ENCODE data around the gene GGCX. TPM values are rescaled to one million over a fixed set of nuclear protein-coding genes. Genes with fewer than 3 reads are reported as not detected.

GGCX gene
- total and polyA plus RNA-seq, 9 of the 15 experiments (the other 6 are each of a cell fraction or from before 2014, with no cell fraction given) = 14.4 to 47.1 (median 28.1) TPM

- TF ChIP-seq, protein P1, sequence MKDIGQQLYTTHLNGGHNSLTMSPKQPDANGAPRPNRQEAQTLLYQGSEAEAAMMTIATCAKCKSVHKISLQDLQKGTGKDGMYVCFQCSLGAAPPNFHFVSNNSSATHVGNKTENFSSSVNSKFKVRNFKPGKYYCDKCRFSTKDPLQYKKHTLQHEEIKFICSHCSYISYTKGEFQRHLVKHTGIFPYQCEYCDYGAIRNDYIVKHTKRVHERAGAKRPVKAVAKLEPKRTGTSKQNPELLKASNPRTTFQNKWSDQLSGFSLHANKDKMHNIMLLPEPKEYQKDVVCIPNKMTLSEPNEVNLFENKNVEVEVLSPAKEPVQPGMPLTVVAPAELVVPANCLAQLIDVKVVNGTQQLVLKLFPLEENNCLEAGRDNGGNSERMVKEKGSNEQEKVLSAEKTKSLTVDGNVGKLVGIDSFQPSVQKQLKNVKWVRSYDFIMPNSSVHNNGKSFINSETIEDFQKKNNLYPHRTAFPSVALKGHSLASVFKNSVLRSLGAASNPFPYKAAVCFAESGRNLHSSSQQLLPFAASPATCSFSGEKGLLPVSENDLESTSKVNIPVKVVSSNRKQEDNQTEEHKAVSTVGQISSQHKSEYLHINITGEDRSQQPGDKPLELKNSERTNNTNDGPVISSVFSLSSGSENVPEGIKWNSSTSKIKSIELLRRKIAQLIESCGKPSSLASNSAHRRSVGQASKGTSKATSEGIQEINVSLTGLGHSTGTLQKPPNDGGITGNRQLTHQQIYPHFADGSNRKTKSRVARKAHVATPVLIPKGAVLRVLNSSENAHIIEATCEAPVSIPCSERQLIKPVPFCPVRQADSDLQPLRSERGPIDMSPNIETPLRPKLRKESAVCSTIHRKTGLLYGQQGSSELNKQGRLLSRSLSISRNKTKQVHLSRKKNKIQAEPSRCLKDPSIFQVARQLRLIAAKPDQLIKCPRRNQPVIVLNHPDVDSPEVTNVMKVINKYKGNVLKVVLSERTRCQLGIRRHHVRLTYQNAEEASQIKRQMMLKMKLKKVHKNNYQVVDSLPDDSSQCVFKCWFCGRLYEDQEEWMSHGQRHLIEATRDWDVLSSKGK (CRISPR knock-in tag; IDR thresholded peaks at IDR 0.05) = no peak
- TF ChIP-seq RUNX1 (IDR thresholded peaks at IDR 0.05; ENCODE audit: low read depth) = no peak
- no peak for TF ChIP-seq ZNF23 (CRISPR knock-in tag; IDR thresholded peaks at IDR 0.05)
- TF ChIP-seq SMARCA4 (IDR thresholded peaks at IDR 0.05) = no peak
- no peak for TF ChIP-seq DACH1 (IDR thresholded peaks at IDR 0.05; ENCODE audit: partially characterized antibody)
These were observed 35.3 kb upstream of the GGCX start (continued) for GRCh38 chr2:85596486-85597143.

DNA sequence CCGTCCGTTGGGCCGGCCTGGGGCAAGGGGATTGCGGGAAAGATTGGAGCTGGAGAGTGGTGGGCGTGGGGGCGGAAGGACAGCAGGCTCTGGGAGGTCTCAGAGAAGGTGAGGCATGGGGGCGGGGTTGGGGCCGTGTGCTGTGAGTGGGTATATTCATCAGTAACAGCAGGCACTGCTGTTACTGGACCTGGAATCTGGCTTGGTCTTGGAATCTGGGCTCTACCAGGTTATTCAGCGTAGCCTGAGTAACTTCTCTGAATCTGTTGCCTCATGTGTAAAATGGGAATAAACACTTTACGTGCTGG lies 34.7 kb upstream of the GGCX start:
- Histone ChIP-seq H3K9me3 (replicated peaks; ENCODE audit: control insufficient read depth, insufficient read depth, low read depth, low read length) (no peaks in the 10 kb centered on the region), H3K36me3 (ENCODE audit: control insufficient read depth, insufficient read depth, low read length) (peaks cover 28% of the 10 kb centered on the region; the same call in 2 of the 3 replicates), H3K4me2 (ENCODE audit: insufficient read depth, low read length) (peak overlapping the region; percentile 86), H3K4me3 (peak overlapping the region; percentile 62), H4K20me1 (replicated peaks; ENCODE audit: control insufficient read depth, insufficient read depth, low read length) (no peaks in the 10 kb centered on the region), H3K79me2 (ENCODE audit: control insufficient read depth, insufficient read depth, low read length) (peaks cover 28% of the 10 kb centered on the region), H3K27ac (ENCODE audit: extremely low read depth, low read depth, low read length) (peak overlapping the region; percentile 74), H3K4me1 (replicated peaks in 1 of 2; ENCODE audit: control insufficient read depth in 2 of 2, insufficient read depth in 2 of 2, low read length in 2 of 2) (peaks cover 6 to 26% of the 10 kb centered on the region in 2 experiments), H3K9me1 (ENCODE audit: control insufficient read depth, insufficient read depth, low read length) (no peaks in the 10 kb centered on the region), H2AFZ (ENCODE audit: low read depth, low read length) (peak overlapping the region; percentile 90), H3K9ac (ENCODE audit: insufficient read depth in 1 of 2, low read depth in 2 of 2, low read length in 2 of 2) (peak overlapping the region; percentile 79 to 93), H3K27me3 (ENCODE audit: control insufficient read depth in 2 of 2, insufficient read depth in 2 of 2, low read length in 2 of 2) (no peaks in the 10 kb centered on the region)
- peak; percentile 61 for FAIRE-seq
- BruUV-seq (replicated peaks) = no TSS peak
- in situ Hi-C loops (cut with MboI) = no loop called here
- peak in 2 of 4 experiments; percentile 47 to 56 for DNase-seq (ENCODE audit: extremely low read depth in 1 of 4, low spot score in 3 of 4)
- ChIA-PET POLR2A (interaction anchor here (0.5 to 4.4 kb wide), 14 partner anchors 8 to 600 kb away, joined by 3 to 31 read pairs (median 4); partner anchors contain the start of genes C2orf68, ELMOD3, RETSAT and TMEM150A), CTCF (ENCODE audit: low intra/inter-chr PET ratio) (no interaction called here)
- WGBS (ENCODE audit: insufficient coverage, low coverage, missing lambda C conversion rate) = 0% methylated on average over 10 of the region's 10 CpGs
- intact Hi-C loops (cut with micrococcal nuclease) = no loop called here
- ATAC-seq = peak; percentile 24
- TF ChIP-seq PHB2 (IDR thresholded peaks at IDR 0.05; ENCODE audit: low read depth) = 0 out of 2 replicates have a peak, but pooled peaks have one; percentile 16
- peak; percentile 72; the same call in 1 of the 2 replicates for TF ChIP-seq LARP7 (IDR thresholded peaks at IDR 0.05)
- 0 out of 2 replicates have a peak, but pooled peaks have one; percentile 1 for TF ChIP-seq EHMT2 (IDR thresholded peaks at IDR 0.05)
- peak; percentile 21; the same call in 1 of the 2 replicates for TF ChIP-seq ZBTB7A (IDR thresholded peaks at IDR 0.05; ENCODE audit: borderline replicate concordance, control insufficient read depth, low read depth, low read length)
- 0 out of 2 replicates have a peak, but pooled peaks have one; percentile 61 for TF ChIP-seq OTX1 (CRISPR knock-in tag; IDR thresholded peaks at IDR 0.05)
- no peak for TF ChIP-seq EP300 (IDR thresholded peaks at IDR 0.05; ENCODE audit: low read length)
- TF ChIP-seq ZNF263 (CRISPR knock-in tag; IDR thresholded peaks at IDR 0.05; ENCODE audit: borderline replicate concordance) = 0 out of 2 replicates have a peak, but pooled peaks have one; percentile 34
- no peak for TF ChIP-seq ZNF740 (CRISPR knock-in tag; IDR thresholded peaks at IDR 0.05)
- no peak for TF ChIP-seq ZNF740 (tag; IDR thresholded peaks at IDR 0.05)
- no peak for TF ChIP-seq MYC (IDR thresholded peaks at IDR 0.05; ENCODE audit: low read depth, low read length)
- peak; percentile 12; the same call in 1 of the 2 replicates for TF ChIP-seq MYC (CRISPR knock-in tag; IDR thresholded peaks at IDR 0.05; ENCODE audit: borderline replicate concordance, low read depth)
- peak; percentile 45 for TF ChIP-seq ARID1B (IDR thresholded peaks at IDR 0.05)

All from K562 (cell line).